GM21360 (cell line): ENCODE data around the gene LLGL2.

Experiments
- ATAC-seq: cut with Tn5 transposase; IDR thresholded peaks from one replicate; pipeline ENCODE4 v1.9.1; 2021; ENCODE audit warnings: mild to moderate bottlenecking, moderate library complexity; ENCODE audit not compliant: unreplicated experiment

Gene LLGL2

GRCh38 chr17:75607086-75607485, 81.6 kb downstream of the LLGL2 start:
- no peak for ATAC-seq

- no peak for ATAC-seq
Measured at GRCh38 chr17:75610103-75610984, 84.8 kb downstream of the LLGL2 start.

DNA sequence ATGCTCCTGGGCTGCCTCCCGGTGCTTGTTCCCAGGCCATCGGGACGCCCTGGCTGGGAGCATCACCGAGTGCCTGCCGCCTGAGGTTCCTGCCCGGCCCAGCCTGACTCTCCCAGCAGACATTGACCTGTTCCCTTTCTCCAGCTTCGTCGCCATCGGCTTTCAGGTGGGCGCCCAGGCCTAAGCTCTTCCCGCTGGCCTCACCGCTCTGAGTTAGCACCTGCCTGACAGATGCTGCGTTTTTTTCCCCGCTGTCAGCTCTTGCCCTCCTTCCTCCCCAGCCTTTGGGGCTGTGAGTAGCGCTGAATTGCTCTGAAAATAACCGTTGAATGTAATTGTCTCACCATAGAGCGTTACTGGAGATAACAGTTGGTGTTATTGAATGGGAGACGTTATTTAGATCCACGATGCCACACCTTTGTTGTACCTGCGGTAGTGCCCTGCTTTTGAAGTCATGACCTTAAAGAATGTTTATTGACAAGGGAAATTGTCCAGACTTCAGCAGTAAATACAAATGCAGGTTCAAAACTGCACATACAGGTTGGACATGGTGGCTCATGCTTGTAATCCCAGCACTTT, 86.4 kb downstream of the LLGL2 start:
- no peak for ATAC-seq

- no peak for ATAC-seq
Measured at GRCh38 chr17:75612906-75613626, 87.6 kb downstream of the LLGL2 start.

- ATAC-seq: no peak
Measured at GRCh38 chr17:75614006-75614405, 88.5 kb downstream of the LLGL2 start.

DNA sequence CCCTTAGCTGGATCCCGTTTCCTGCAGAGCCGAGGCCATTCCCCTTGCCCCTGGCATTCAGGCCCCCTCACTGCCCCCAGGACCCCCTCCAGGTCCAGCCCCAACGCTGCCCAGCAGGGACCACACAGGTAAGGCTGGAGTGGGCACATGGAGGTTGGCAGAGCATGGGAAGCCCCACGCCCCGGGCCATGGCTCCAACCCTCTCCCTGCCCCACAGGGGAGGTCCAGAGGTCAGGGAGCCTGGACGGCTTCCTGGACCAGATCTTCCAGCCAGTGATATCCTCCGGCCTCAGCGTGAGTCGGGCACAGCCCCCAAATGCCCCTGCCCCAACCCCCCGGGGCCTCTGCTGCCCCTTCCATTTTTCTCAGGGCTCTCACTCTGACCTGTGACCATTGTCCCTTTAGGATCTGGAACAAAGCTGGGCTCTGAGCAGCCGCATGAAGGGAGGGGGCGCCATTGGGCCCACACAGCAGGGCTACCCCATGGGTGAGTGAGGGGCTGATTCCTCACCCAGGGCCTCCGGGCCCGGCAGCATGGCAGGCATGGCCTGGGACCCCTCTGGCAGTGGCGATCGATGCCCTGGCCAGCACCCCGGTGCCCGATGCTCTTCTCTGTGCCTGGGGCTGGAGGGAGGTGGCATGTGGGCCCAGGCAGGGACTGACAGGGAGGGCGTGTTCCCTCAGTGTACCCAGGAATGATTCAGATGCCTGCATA, 89.2 kb downstream of the LLGL2 start:
- ATAC-seq: no peak

- ATAC-seq: no peak
Measured at GRCh38 chr17:75615301-75615700, 89.8 kb downstream of the LLGL2 start.

- ATAC-seq: no peak
Measured at GRCh38 chr17:75616521-75617122, 91.1 kb downstream of the LLGL2 start.

DNA sequence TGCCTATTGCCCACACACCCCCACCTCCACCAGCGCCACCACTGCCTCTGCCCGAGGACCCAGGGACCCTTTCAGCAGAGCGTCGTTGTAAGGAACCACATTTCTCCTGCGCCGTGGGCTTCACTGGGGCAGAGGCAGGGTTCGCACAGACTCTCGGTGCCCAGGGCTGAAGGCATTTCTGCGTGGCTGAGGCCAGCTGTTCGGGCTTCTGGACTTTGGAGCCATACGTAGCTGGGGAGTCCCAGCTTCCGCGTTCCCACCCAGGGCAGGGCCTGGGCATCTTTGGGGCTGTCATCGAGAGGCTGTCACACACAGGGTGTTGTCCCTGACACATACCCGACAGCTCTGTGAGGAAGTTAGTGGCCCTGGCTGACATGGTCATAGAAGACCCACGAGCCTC, 91.7 kb downstream of the LLGL2 start:
- ATAC-seq: no peak

DNA sequence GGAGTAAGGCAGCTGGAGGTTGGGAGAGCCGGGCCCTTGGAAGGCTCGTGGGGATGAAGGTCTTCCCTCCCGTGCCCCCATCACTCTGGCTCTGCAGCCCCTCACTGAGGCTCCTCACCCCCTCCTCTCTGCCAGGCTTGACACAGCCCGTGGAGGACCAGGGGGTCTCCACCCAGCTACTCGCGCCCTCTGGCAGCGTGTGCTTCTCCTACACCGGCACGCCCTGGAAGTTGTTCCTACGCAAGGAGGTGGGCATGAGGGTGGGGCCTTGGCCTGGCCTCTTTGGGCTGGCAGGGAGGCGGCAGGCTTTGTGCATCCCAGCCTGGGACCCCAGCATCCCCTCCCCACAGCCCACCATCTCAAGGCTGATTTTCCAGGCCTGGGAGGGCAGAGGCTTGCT, 92.2 kb downstream of the LLGL2 start:
- ATAC-seq: no peak

- ATAC-seq: no peak
Measured at GRCh38 chr17:75619506-75620431, 94.3 kb downstream of the LLGL2 start.

- ATAC-seq: no peak
Measured at GRCh38 chr17:75621489-75621888, 96.0 kb downstream of the LLGL2 start.

GRCh38 chr17:75622076-75622475, 96.6 kb downstream of the LLGL2 start:
- no peak for ATAC-seq

- ATAC-seq: no peak
Measured at GRCh38 chr17:75622771-75623273, 97.3 kb downstream of the LLGL2 start.

- ATAC-seq: no peak
Measured at GRCh38 chr17:75623386-75623785, 97.9 kb downstream of the LLGL2 start.

GRCh38 chr17:75624021-75624420, 98.5 kb downstream of the LLGL2 start:
- ATAC-seq: no peak
